Skeletal muscle satellite cell (primary cell): ENCODE data around the gene YTHDC1.
A peak's percentile ranks its signal among the peaks of the same experiment; 100 is the strongest.
"Not testable (repeated sequence)": the region's sequence is repeated elsewhere in the genome, so short reads cannot be mapped to it uniquely, and the experiment has no call there.

ENCODE experiments used
- H3K27me3 ChIP-seq: 2 replicates; pipeline ENCODE4 v1.7.0; 2013; ENCODE audit warnings: low read length; ENCODE audit not compliant: control insufficient read depth, insufficient read depth
- H3K36me3 ChIP-seq: 2 replicates; pipeline ENCODE4 v1.7.0; 2013; ENCODE audit warnings: mild to moderate bottlenecking, control low read depth, low read length; ENCODE audit not compliant: insufficient read depth
- H3K4me1 ChIP-seq: 2 replicates; pipeline ENCODE4 v1.7.0; 2013; ENCODE audit warnings: low read length; ENCODE audit not compliant: control insufficient read depth, insufficient read depth
- H3K4me2 ChIP-seq: 2 replicates; pipeline ENCODE4 v1.7.0; 2013; ENCODE audit warnings: mild to moderate bottlenecking, low read length
- H3K4me3 ChIP-seq: 2 replicates; pipeline ENCODE4 v1.7.0; 2013; ENCODE audit warnings: low read length
- H3K9ac ChIP-seq: 2 replicates; pipeline ENCODE4 v1.7.0; 2013; ENCODE audit warnings: mild to moderate bottlenecking, low read depth, low read length, moderate library complexity
- H3K9me3 ChIP-seq: replicated peaks from 2 replicates; pipeline ENCODE4 v1.7.0; 2013; ENCODE audit warnings: mild to moderate bottlenecking, control low read depth, low read length

Gene YTHDC1

DNA sequence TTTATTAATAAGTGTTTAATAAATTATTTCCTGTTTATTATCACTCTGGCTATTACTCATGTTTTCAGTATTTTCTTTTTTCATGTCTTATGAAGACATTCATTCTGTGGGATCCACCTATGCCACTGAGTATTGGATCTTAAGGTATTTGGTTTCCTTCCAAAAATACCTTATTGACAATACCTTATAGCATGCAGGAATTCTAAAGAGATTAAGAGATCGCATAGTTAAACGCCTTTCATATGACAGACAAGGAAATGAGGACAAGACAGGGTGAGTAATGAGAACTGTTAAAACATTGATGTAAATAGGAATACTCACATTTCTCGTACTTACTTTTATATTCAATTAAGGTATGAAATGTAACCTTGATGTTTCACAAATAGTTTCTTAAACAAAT lies 66.2 kb downstream of the YTHDC1 start:
- Histone ChIP-seq H3K4me2 (no peak overlapping the region), H3K36me3 (no peaks in the 10 kb centered on the region), H3K27me3 (no peaks in the 10 kb centered on the region), H3K9me3 (no peaks in the 10 kb centered on the region), H3K4me3 (no peak overlapping the region), H3K9ac (no peak overlapping the region), H3K4me1 (no peaks in the 10 kb centered on the region)

DNA sequence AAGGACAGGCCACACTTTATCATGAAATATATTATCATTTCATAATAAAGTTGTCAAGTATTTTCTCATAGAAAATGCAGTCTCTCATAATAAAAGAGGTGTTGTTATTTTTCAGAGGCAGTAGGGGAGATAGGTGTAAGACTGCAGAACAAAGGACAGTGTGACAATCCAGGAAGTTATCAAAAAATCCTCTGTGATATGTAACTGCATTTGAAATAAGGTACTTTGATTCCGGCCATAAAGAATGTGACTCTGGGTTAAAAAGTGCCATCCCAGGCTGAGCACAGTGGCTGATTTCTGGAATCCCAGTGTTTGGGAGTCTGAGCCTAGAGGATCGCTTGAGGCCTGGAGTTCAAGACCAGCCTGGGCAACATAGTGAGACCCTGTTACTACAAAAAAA lies 66.8 kb downstream of the YTHDC1 start:
- Histone ChIP-seq H3K36me3 (no peaks in the 10 kb centered on the region), H3K9me3 (no peaks in the 10 kb centered on the region), H3K9ac (no peak overlapping the region), H3K4me2 (no peak overlapping the region), H3K4me3 (no peak overlapping the region), H3K4me1 (peaks cover under 1% of the 10 kb centered on the region), H3K27me3 (no peaks in the 10 kb centered on the region)

- H3K36me3 ChIP-seq, H3K4me2 ChIP-seq, H3K4me1 ChIP-seq, H3K9ac ChIP-seq, H3K27me3 ChIP-seq, H3K4me3 ChIP-seq, H3K9me3 ChIP-seq: not testable (repeated sequence)
Observed at GRCh38 chr4:68281796-68282740, 67.8 kb downstream of the YTHDC1 start.

DNA sequence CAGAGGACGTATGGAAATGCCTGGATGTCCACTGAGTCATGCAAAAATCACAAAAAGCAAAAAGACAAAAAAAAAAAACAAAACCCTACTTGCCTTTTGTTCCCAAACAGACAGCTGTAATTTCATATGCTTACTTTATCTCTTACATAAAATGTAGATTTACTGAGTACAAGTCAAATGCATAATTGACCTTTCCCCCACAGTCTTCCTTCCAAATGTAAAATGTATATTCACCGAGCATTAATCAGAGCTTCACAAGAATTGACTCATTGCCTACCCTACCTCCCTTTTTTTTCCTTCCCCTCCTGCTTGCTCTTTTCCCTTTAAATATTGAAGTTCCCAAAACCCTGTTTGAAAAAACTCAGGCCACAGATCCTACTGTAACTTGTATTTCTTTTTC lies 71.9 kb downstream of the YTHDC1 start:
- Histone ChIP-seq H3K9me3 (no peaks in the 10 kb centered on the region), H3K9ac (no peak overlapping the region), H3K4me2 (no peak overlapping the region), H3K36me3 (no peaks in the 10 kb centered on the region), H3K4me1 (peaks cover 6% of the 10 kb centered on the region), H3K27me3 (no peaks in the 10 kb centered on the region), H3K4me3 (no peak overlapping the region)

- H3K4me2 ChIP-seq = no peak overlapping the region
- H3K27me3 ChIP-seq = no peaks in the 10 kb centered on the region
- no peaks in the 10 kb centered on the region for H3K9me3 ChIP-seq
- H3K9ac ChIP-seq = no peak overlapping the region
- H3K36me3 ChIP-seq = no peaks in the 10 kb centered on the region
- peaks cover 9% of the 10 kb centered on the region for H3K4me1 ChIP-seq
- no peak overlapping the region for H3K4me3 ChIP-seq
Observed at GRCh38 chr4:68277627-68278026, 72.3 kb downstream of the YTHDC1 start.

DNA sequence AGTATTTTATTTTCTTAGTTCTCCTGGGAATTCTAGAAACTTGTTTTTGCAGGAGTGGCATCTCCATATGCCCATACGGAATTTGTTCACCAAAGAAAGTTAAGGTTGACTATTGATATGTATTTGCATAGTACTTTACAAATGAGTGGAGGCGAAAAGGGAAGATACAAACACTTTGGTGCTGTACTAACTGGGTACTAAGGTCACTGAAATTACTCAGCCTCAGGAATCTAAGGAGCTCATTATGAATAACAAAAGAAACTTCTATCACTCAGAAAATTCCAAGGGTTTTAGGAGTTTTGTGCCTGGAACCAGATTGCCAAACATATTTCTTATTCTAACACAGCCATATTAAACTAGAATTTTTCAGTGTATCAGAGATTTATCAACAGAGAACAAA lies 77.0 kb downstream of the YTHDC1 start:
- no peaks in the 10 kb centered on the region for H3K9me3 ChIP-seq
- no peak overlapping the region for H3K9ac ChIP-seq
- H3K36me3 ChIP-seq = no peaks in the 10 kb centered on the region
- no peak overlapping the region for H3K4me3 ChIP-seq
- no peak overlapping the region for H3K4me2 ChIP-seq
- peaks cover 16% of the 10 kb centered on the region for H3K4me1 ChIP-seq
- H3K27me3 ChIP-seq = no peaks in the 10 kb centered on the region

- Histone ChIP-seq H3K27me3 (no peaks in the 10 kb centered on the region), H3K36me3 (no peaks in the 10 kb centered on the region), H3K4me3 (peak overlapping the region; percentile 59), H3K9ac (peak overlapping the region; percentile 40), H3K4me2 (peak overlapping the region; percentile 75), H3K4me1 (peaks cover 17% of the 10 kb centered on the region), H3K9me3 (no peaks in the 10 kb centered on the region)
Observed at GRCh38 chr4:68272380-68272779, 77.5 kb downstream of the YTHDC1 start.

DNA sequence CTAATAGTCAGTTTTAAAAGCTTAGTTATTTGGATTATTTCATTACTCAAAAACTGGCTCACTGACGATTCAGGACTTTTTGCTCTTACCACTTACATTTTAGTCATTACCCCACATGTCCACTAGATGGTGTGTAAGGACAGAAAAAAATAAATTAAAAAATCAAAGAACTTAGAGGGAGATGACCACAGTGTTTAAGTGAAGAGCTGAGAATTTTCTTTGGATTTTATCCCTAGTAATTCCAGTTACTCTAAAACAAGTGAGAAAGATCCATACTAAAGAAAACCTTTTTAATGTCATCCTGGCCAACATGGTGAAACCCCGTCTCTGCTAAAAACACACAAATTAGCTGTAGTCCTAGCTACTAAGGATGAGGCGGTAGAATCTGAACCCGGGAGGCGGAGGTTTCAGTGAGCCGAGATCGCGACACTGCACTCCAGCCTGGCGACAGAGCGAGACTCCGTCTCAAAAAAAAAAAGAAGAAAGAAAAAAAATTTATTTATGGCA lies 78.0 kb downstream of the YTHDC1 start:
- Histone ChIP-seq H3K9me3 (no peaks in the 10 kb centered on the region), H3K9ac (peak overlapping the region; percentile 40), H3K27me3 (no peaks in the 10 kb centered on the region), H3K4me3 (peak overlapping the region; percentile 59), H3K36me3 (no peaks in the 10 kb centered on the region), H3K4me2 (peak overlapping the region; percentile 75), H3K4me1 (peaks cover 22% of the 10 kb centered on the region)

- Histone ChIP-seq H3K9me3 (no peaks in the 10 kb centered on the region), H3K27me3 (no peaks in the 10 kb centered on the region), H3K36me3 (no peaks in the 10 kb centered on the region), H3K4me3 (no peak overlapping the region), H3K4me2 (peak overlapping the region; percentile 33), H3K9ac (peak overlapping the region; percentile 21), H3K4me1 (peaks cover 22% of the 10 kb centered on the region)
Observed at GRCh38 chr4:68267433-68267944, 82.4 kb downstream of the YTHDC1 start.

GRCh38 chr4:68264875-68265565 lies 84.9 kb downstream of the YTHDC1 start:
- no peak overlapping the region for H3K4me2 ChIP-seq
- H3K36me3 ChIP-seq = no peaks in the 10 kb centered on the region
- H3K4me3 ChIP-seq = no peak overlapping the region
- no peaks in the 10 kb centered on the region for H3K9me3 ChIP-seq
- no peak overlapping the region for H3K9ac ChIP-seq
- H3K27me3 ChIP-seq = no peaks in the 10 kb centered on the region
- H3K4me1 ChIP-seq = peaks cover 20% of the 10 kb centered on the region
